ENCODE data around the gene PI4K2B. TPM values are rescaled to one million over a fixed set of nuclear protein-coding genes. Genes with fewer than 3 reads are reported as not detected.
"Not testable (repeated sequence)": the region's sequence is repeated elsewhere in the genome, so short reads cannot be mapped to it uniquely, and the experiment has no call there.

The PI4K2B gene
- total RNA-seq, 2 donors from 2014 or later = 15.6 to 16.1 TPM

GRCh38 chr4:25235401-25235800 is 1.6 kb downstream of the PI4K2B start:
- no peak for TF ChIP-seq CTCF (conservative IDR thresholded peaks at IDR 0.05)
- H3K27ac Mint-ChIP-seq = no peak overlapping the region
- no peak overlapping the region for H3K27ac ChIP-seq (ENCODE audit: low read depth, low read length)

GRCh38 chr4:25236030-25236429 is 2.2 kb downstream of the PI4K2B start:
- not testable (repeated sequence) for H3K27me3 ChIP-seq (ENCODE audit: control insufficient read depth, insufficient read depth, low read length, poor library complexity, severe bottlenecking); H3K9ac ChIP-seq (ENCODE audit: extremely low read depth, low read length, poor library complexity, severe bottlenecking); H3K27me3 Mint-ChIP-seq (ENCODE audit: insufficient read depth); H3K4me1 ChIP-seq (ENCODE audit: control insufficient read depth, insufficient read depth, low read length); DNase-seq; H3K36me3 ChIP-seq (ENCODE audit: control insufficient read depth, insufficient read depth, low read length); H3K4me3 Mint-ChIP-seq; H3K36me3 Mint-ChIP-seq (ENCODE audit: low read depth); H3K27ac Mint-ChIP-seq; H3K4me1 Mint-ChIP-seq; H3K27ac ChIP-seq (ENCODE audit: low read depth, low read length)
- WGBS, 2 experiments (ENCODE audit: insufficient coverage in 1 of 2, insufficient read length in 1 of 2) = 84 to 94% methylated on average over 2 of the region's 2 CpGs
- Histone ChIP-seq H3K9me3 (ENCODE audit: control insufficient read depth, low read length) (peaks cover 34% of the 10 kb centered on the region), H3K4me3 (ENCODE audit: low read length) (peak overlapping the region; percentile 94)
- peaks cover 32% of the 10 kb centered on the region for H3K9me3 Mint-ChIP-seq

More at GRCh38 chr4:25235401-25235800, 1.6 kb downstream of the PI4K2B start:
- Mint-ChIP-seq H3K27me3 (ENCODE audit: insufficient read depth) (peaks cover 6% of the 10 kb centered on the region), H3K4me1 (peaks cover 5% of the 10 kb centered on the region), H3K4me3 (peak overlapping the region; percentile 69), H3K9me3 (peaks cover 34% of the 10 kb centered on the region), H3K36me3 (ENCODE audit: low read depth) (peaks cover 10% of the 10 kb centered on the region)
- Histone ChIP-seq H3K9ac (ENCODE audit: extremely low read depth, low read length, poor library complexity, severe bottlenecking) (no peak overlapping the region), H3K27me3 (ENCODE audit: control insufficient read depth, insufficient read depth, low read length, poor library complexity, severe bottlenecking) (no peaks in the 10 kb centered on the region), H3K9me3 (ENCODE audit: control insufficient read depth, low read length) (peaks cover 35% of the 10 kb centered on the region), H3K4me3 (ENCODE audit: low read length) (peak overlapping the region; percentile 94), H3K4me1 (ENCODE audit: control insufficient read depth, insufficient read depth, low read length) (no peaks in the 10 kb centered on the region), H3K36me3 (ENCODE audit: control insufficient read depth, insufficient read depth, low read length) (peaks cover 9% of the 10 kb centered on the region)
- no peak for DNase-seq
- 79 to 88% methylated on average over 6 of the region's 6 CpGs for WGBS, 2 experiments (ENCODE audit: insufficient coverage in 1 of 2, insufficient read length in 1 of 2)

GRCh38 chr4:25236971-25237370 is 3.1 kb downstream of the PI4K2B start:
- 80 to 93% methylated on average over 1 of the region's 2 CpGs for WGBS, 2 experiments (ENCODE audit: insufficient coverage in 1 of 2, insufficient read length in 1 of 2)
- peaks cover 6% of the 10 kb centered on the region for H3K27me3 Mint-ChIP-seq (ENCODE audit: insufficient read depth)
- H3K4me3 Mint-ChIP-seq = no peak overlapping the region
- peaks cover 22% of the 10 kb centered on the region for H3K9me3 Mint-ChIP-seq
- no peak overlapping the region for H3K27ac Mint-ChIP-seq
- no peaks in the 10 kb centered on the region for H3K27me3 ChIP-seq (ENCODE audit: control insufficient read depth, insufficient read depth, low read length, poor library complexity, severe bottlenecking)
- H3K36me3 Mint-ChIP-seq (ENCODE audit: low read depth) = peaks cover 10% of the 10 kb centered on the region
- peaks cover 9% of the 10 kb centered on the region for H3K36me3 ChIP-seq (ENCODE audit: control insufficient read depth, insufficient read depth, low read length)
- H3K27ac ChIP-seq (ENCODE audit: low read depth, low read length) = no peak overlapping the region
- H3K9me3 ChIP-seq (ENCODE audit: control insufficient read depth, low read length) = peaks cover 25% of the 10 kb centered on the region
- no peak for TF ChIP-seq CTCF (conservative IDR thresholded peaks at IDR 0.05)
- H3K4me1 Mint-ChIP-seq = peaks cover 5% of the 10 kb centered on the region
- H3K9ac ChIP-seq (ENCODE audit: extremely low read depth, low read length, poor library complexity, severe bottlenecking) = no peak overlapping the region
- no peaks in the 10 kb centered on the region for H3K4me1 ChIP-seq (ENCODE audit: control insufficient read depth, insufficient read depth, low read length)
- H3K4me3 ChIP-seq (ENCODE audit: low read length) = no peak overlapping the region
- DNase-seq = no peak

GRCh38 chr4:25238052-25238451 is 4.2 kb downstream of the PI4K2B start:
- Mint-ChIP-seq H3K4me1 (peaks cover 5% of the 10 kb centered on the region), H3K9me3 (peaks cover 12% of the 10 kb centered on the region), H3K36me3 (ENCODE audit: low read depth) (peaks cover 10% of the 10 kb centered on the region), H3K4me3 (no peak overlapping the region), H3K27me3 (ENCODE audit: insufficient read depth) (peaks cover 2% of the 10 kb centered on the region), H3K27ac (no peak overlapping the region)
- H3K9ac ChIP-seq (ENCODE audit: extremely low read depth, low read length, poor library complexity, severe bottlenecking) = no peak overlapping the region
- peaks cover 14% of the 10 kb centered on the region for H3K9me3 ChIP-seq (ENCODE audit: control insufficient read depth, low read length)
- H3K4me3 ChIP-seq (ENCODE audit: low read length) = no peak overlapping the region
- DNase-seq = no peak
- no peak overlapping the region for H3K27ac ChIP-seq (ENCODE audit: low read depth, low read length)
- no peaks in the 10 kb centered on the region for H3K27me3 ChIP-seq (ENCODE audit: control insufficient read depth, insufficient read depth, low read length, poor library complexity, severe bottlenecking)
- H3K36me3 ChIP-seq (ENCODE audit: control insufficient read depth, insufficient read depth, low read length) = peaks cover 9% of the 10 kb centered on the region
- no peaks in the 10 kb centered on the region for H3K4me1 ChIP-seq (ENCODE audit: control insufficient read depth, insufficient read depth, low read length)
- no peak for TF ChIP-seq CTCF (conservative IDR thresholded peaks at IDR 0.05)
- WGBS, 2 experiments (ENCODE audit: insufficient coverage in 1 of 2, insufficient read length in 1 of 2) = 90 to 100% methylated on average over 1 of the region's 1 CpG

GRCh38 chr4:25239528-25239927 is 5.7 kb downstream of the PI4K2B start:
- not testable (repeated sequence) for H3K4me1 Mint-ChIP-seq; H3K36me3 ChIP-seq (ENCODE audit: control insufficient read depth, insufficient read depth, low read length); DNase-seq; H3K9me3 Mint-ChIP-seq; H3K4me1 ChIP-seq (ENCODE audit: control insufficient read depth, insufficient read depth, low read length); H3K4me3 Mint-ChIP-seq; H3K27me3 Mint-ChIP-seq (ENCODE audit: insufficient read depth); H3K4me3 ChIP-seq (ENCODE audit: low read length); H3K27ac Mint-ChIP-seq; H3K27ac ChIP-seq (ENCODE audit: low read depth, low read length); H3K27me3 ChIP-seq (ENCODE audit: control insufficient read depth, insufficient read depth, low read length, poor library complexity, severe bottlenecking); H3K9me3 ChIP-seq (ENCODE audit: control insufficient read depth, low read length); H3K9ac ChIP-seq (ENCODE audit: extremely low read depth, low read length, poor library complexity, severe bottlenecking)
- H3K36me3 Mint-ChIP-seq (ENCODE audit: low read depth) = peaks cover 21% of the 10 kb centered on the region
- 80 to 94% methylated on average over 1 to 15 of the region's 15 CpGs for WGBS, 2 experiments (ENCODE audit: insufficient coverage in 1 of 2, insufficient read length in 1 of 2)

Data from endodermal cell (in vitro differentiated cells).